MM.1S (cell line): ENCODE measurements around the gene CD84.

Experiments
- DNase-seq: peaks from one replicate; pipeline ENCODE4 v3.0.0-alpha.2; 2015
- H2AFZ ChIP-seq: fragments of 300-600 bp; sonication (generic); 2 replicates; pipeline ENCODE4 v1.6.0; 2016; ENCODE audit warnings: antibody characterized with exemption, low read length
- H3F3A ChIP-seq: fragments of 300-600 bp; sonication (generic); 2 replicates; pipeline ENCODE4 v1.6.1; 2016; ENCODE audit warnings: mild to moderate bottlenecking, antibody characterized with exemption, low read length, moderate library complexity, mixed read lengths; ENCODE audit not compliant: insufficient read depth
- H3K27ac ChIP-seq: fragments of 300-600 bp; sonication (generic); 2 replicates; pipeline ENCODE4 v1.5.1; 2016; ENCODE audit warnings: mild to moderate bottlenecking, low read length
- H3K27me3 ChIP-seq: fragments of 300-600 bp; sonication (generic); replicated peaks from 2 replicates; pipeline ENCODE4 v1.6.0; 2016; ENCODE audit warnings: low read length; ENCODE audit not compliant: insufficient read depth
- H3K36me3 ChIP-seq: fragments of 300-600 bp; sonication (generic); replicated peaks from 2 replicates; pipeline ENCODE4 v1.6.1; 2016; ENCODE audit warnings: mild to moderate bottlenecking, low read length, mixed read lengths; ENCODE audit not compliant: insufficient read depth
- H3K4me1 ChIP-seq: fragments of 300-600 bp; sonication (generic); 2 replicates; pipeline ENCODE4 v1.6.1; 2016; ENCODE audit warnings: low read length, mixed read lengths
- H3K4me2 ChIP-seq: fragments of 300-600 bp; sonication (generic); 2 replicates; pipeline ENCODE4 v1.6.0; 2016; ENCODE audit warnings: low read depth, low read length
- H3K4me3 ChIP-seq: fragments of 300-600 bp; sonication (generic); 2 replicates; pipeline ENCODE4 v1.5.1; 2016; ENCODE audit warnings: low read length, mixed read lengths
- H3K79me2 ChIP-seq: fragments of 300-600 bp; sonication (generic); 2 replicates; pipeline ENCODE4 v1.6.1; 2016; ENCODE audit warnings: mixed run types, low read length, mixed read lengths
- H3K9ac ChIP-seq: fragments of 300-600 bp; sonication (generic); 2 replicates; pipeline ENCODE4 v1.6.1; 2016; ENCODE audit warnings: low read length, mixed read lengths
- H3K9me2 ChIP-seq: fragments of 300-600 bp; sonication (generic); replicated peaks from 2 replicates; pipeline ENCODE4 v1.6.1; 2016; ENCODE audit warnings: mild to moderate bottlenecking, low read length, mixed read lengths; ENCODE audit not compliant: insufficient read depth
- H3K9me3 ChIP-seq: fragments of 300-600 bp; sonication (generic); replicated peaks from 2 replicates; pipeline ENCODE4 v1.6.1; 2016; ENCODE audit warnings: mild to moderate bottlenecking, low read length, mixed read lengths; ENCODE audit not compliant: insufficient read depth
- H4K20me1 ChIP-seq: fragments of 300-600 bp; sonication (generic); 2 replicates; pipeline ENCODE4 v1.6.1; 2016; ENCODE audit warnings: mild to moderate bottlenecking, low read length, moderate library complexity, mixed read lengths; ENCODE audit not compliant: insufficient read depth
- EZH2 ChIP-seq: fragments of 300-600 bp; sonication (generic); optimal IDR thresholded peaks from 2 replicates; pipeline ENCODE3; 2017; ENCODE audit warnings: low read depth, mild to moderate bottlenecking, antibody characterized with exemption, low read length, mixed read lengths
- EZH2phosphoT487 ChIP-seq: fragments of 300-600 bp; sonication (generic); IDR thresholded peaks from 2 replicates; pipeline ENCODE4 v1.6.1; 2018; ENCODE audit warnings: antibody characterized with exemption, low read length
- TF ChIP-seq, protein P1 (sequence below): fragments of 300-600 bp; sonication (generic); IDR thresholded peaks from 2 replicates; pipeline ENCODE4 v1.5.1; 2016; ENCODE audit warnings: antibody characterized with exemption, low read length, mixed read lengths

Gene CD84

DNA sequence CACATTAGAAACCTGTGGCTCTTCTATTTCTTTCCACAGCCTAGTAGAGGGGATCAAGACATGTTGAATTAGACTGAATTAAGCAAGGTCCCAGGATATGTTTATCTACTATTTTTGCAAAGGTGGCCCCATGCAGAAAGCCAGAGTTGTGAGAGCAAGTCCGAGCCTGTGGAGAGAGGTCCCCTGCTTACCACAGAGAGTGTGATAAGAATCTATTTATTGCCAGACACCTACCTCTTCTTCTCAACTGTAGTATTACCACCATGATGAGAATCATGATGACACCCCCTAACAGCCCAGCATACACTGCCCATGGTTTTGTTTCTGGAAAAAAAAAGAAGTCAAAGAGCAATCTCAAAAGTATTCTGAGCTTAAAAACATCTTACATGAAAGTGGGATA, 44.6 kb upstream of the CD84 start:
- Histone ChIP-seq H3K36me3 (no peaks in the 10 kb centered on the region), H3F3A (peaks cover 9% of the 10 kb centered on the region; the same call in 1 of the 2 replicates), H3K79me2 (no peaks in the 10 kb centered on the region), H3K4me2 (peak overlapping the region; percentile 50), H2AFZ (peak overlapping the region; percentile 44), H3K9me3 (no peaks in the 10 kb centered on the region), H4K20me1 (no peaks in the 10 kb centered on the region), H3K4me1 (peaks cover 52% of the 10 kb centered on the region), H3K27me3 (no peaks in the 10 kb centered on the region), H3K4me3 (no peak overlapping the region), H3K9me2 (no peaks in the 10 kb centered on the region), H3K27ac (peak overlapping the region; percentile 57; the same call in 1 of the 2 replicates), H3K9ac (peak overlapping the region; percentile 4; the same call in 1 of the 2 replicates)
- peak; percentile 40 for DNase-seq
- TF ChIP-seq EZH2: no peak
- TF ChIP-seq, protein P1, sequence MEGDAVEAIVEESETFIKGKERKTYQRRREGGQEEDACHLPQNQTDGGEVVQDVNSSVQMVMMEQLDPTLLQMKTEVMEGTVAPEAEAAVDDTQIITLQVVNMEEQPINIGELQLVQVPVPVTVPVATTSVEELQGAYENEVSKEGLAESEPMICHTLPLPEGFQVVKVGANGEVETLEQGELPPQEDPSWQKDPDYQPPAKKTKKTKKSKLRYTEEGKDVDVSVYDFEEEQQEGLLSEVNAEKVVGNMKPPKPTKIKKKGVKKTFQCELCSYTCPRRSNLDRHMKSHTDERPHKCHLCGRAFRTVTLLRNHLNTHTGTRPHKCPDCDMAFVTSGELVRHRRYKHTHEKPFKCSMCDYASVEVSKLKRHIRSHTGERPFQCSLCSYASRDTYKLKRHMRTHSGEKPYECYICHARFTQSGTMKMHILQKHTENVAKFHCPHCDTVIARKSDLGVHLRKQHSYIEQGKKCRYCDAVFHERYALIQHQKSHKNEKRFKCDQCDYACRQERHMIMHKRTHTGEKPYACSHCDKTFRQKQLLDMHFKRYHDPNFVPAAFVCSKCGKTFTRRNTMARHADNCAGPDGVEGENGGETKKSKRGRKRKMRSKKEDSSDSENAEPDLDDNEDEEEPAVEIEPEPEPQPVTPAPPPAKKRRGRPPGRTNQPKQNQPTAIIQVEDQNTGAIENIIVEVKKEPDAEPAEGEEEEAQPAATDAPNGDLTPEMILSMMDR: no peak
- TF ChIP-seq EZH2phosphoT487: no peak

GRCh38 chr1:160623227-160623633, 43.9 kb upstream of the CD84 start:
- Histone ChIP-seq H3K9ac (no peak overlapping the region), H3K27ac (peak overlapping the region; percentile 57; the same call in 1 of the 2 replicates), H3K4me1 (peaks cover 54% of the 10 kb centered on the region), H3K9me2 (no peaks in the 10 kb centered on the region), H3K4me3 (no peak overlapping the region), H3K9me3 (no peaks in the 10 kb centered on the region), H3K79me2 (no peaks in the 10 kb centered on the region), H4K20me1 (no peaks in the 10 kb centered on the region), H3F3A (peaks cover 9% of the 10 kb centered on the region; the same call in 1 of the 2 replicates), H2AFZ (no peak overlapping the region), H3K4me2 (peak overlapping the region; percentile 50), H3K36me3 (no peaks in the 10 kb centered on the region), H3K27me3 (no peaks in the 10 kb centered on the region)
- DNase-seq: peak; percentile 73
- TF ChIP-seq EZH2: no peak
- TF ChIP-seq, protein P1: no peak

GRCh38 chr1:160622501-160623226, 43.4 kb upstream of the CD84 start:
- Histone ChIP-seq H3K27me3 (no peaks in the 10 kb centered on the region), H3K4me2 (peak overlapping the region; percentile 50; the same call in 1 of the 2 replicates), H3F3A (peaks cover 9% of the 10 kb centered on the region; the same call in 1 of the 2 replicates), H3K4me3 (no peak overlapping the region), H3K36me3 (no peaks in the 10 kb centered on the region), H3K9me3 (no peaks in the 10 kb centered on the region), H3K4me1 (peaks cover 56% of the 10 kb centered on the region), H3K9ac (no peak overlapping the region), H3K79me2 (no peaks in the 10 kb centered on the region), H4K20me1 (no peaks in the 10 kb centered on the region), H3K27ac (no peak overlapping the region), H2AFZ (no peak overlapping the region), H3K9me2 (no peaks in the 10 kb centered on the region)
- DNase-seq: no peak
- TF ChIP-seq EZH2: no peak
- TF ChIP-seq, protein P1: no peak
